Central memory CD4-positive, alpha-beta T cell (primary cell): ENCODE data around the gene GSTA4.
"Not testable (repeated sequence)": the region's sequence is repeated elsewhere in the genome, so short reads cannot be mapped to it uniquely, and the experiment has no call there.

Experiments used
- DNase-seq: peaks from one replicate; pipeline ENCODE4 v3.0.0; 2022

Gene GSTA4

GRCh38 chr6:52972989-52973388 lies 22.1 kb downstream of the GSTA4 start:
- DNase-seq, result no peak

GRCh38 chr6:52969359-52969758 lies 25.7 kb downstream of the GSTA4 start:
- DNase-seq, result no peak

GRCh38 chr6:52966101-52966500 lies 29.0 kb downstream of the GSTA4 start:
- DNase-seq, result no peak

GRCh38 chr6:52965380-52965779 lies 29.7 kb downstream of the GSTA4 start:
- DNase-seq, result no peak

GRCh38 chr6:52964318-52964717 lies 30.8 kb downstream of the GSTA4 start:
- no peak for DNase-seq

GRCh38 chr6:52962701-52963100 lies 32.4 kb downstream of the GSTA4 start:
- no peak for DNase-seq

GRCh38 chr6:52961022-52961421 lies 34.1 kb downstream of the GSTA4 start:
- not testable (repeated sequence) for DNase-seq

GRCh38 chr6:52960211-52960610 lies 34.9 kb downstream of the GSTA4 start:
- DNase-seq, result not testable (repeated sequence)

- DNase-seq, result no peak
Measured at GRCh38 chr6:52958546-52959255, 36.4 kb downstream of the GSTA4 start.

GRCh38 chr6:52955871-52956270 lies 39.2 kb downstream of the GSTA4 start:
- DNase-seq, result no peak

GRCh38 chr6:52953911-52954839 lies 40.9 kb downstream of the GSTA4 start:
- DNase-seq, result no peak

- DNase-seq, result no peak
Measured at GRCh38 chr6:52946306-52946705, 48.8 kb downstream of the GSTA4 start.

- DNase-seq, result not testable (repeated sequence)
Measured at GRCh38 chr6:52942821-52943220, 52.3 kb downstream of the GSTA4 start.

- no peak for DNase-seq
Measured at GRCh38 chr6:52942221-52942620, 52.9 kb downstream of the GSTA4 start.

GRCh38 chr6:52937908-52938307 lies 57.2 kb downstream of the GSTA4 start:
- no peak for DNase-seq

GRCh38 chr6:52933778-52934177 lies 61.3 kb downstream of the GSTA4 start:
- no peak for DNase-seq

- DNase-seq, result no peak
Measured at GRCh38 chr6:52931351-52931750, 63.7 kb downstream of the GSTA4 start.

- DNase-seq, result no peak
Measured at GRCh38 chr6:52929321-52930164, 65.5 kb downstream of the GSTA4 start.
